ENCODE results near the gene SERPINB10. TPM values are rescaled to one million over a fixed set of nuclear protein-coding genes. Genes with fewer than 3 reads are reported as not detected.
A peak's percentile ranks its signal among the peaks of the same experiment; 100 is the strongest.
"Not testable (repeated sequence)": the region's sequence is repeated elsewhere in the genome, so short reads cannot be mapped to it uniquely, and the experiment has no call there.

Gene SERPINB10
- total and polyA plus RNA-seq, 2 donors from 2014 or later, result not detected

GRCh38 chr18:63940008-63940407 lies 32.2 kb downstream of the SERPINB10 start:
- FAIRE-seq, result no peak
- H3K9ac ChIP-seq (ENCODE audit: low read length in 3 of 3), result no peak overlapping the region

GRCh38 chr18:63940543-63941050 lies 32.8 kb downstream of the SERPINB10 start:
- H3K27ac ChIP-seq (ENCODE audit: low read depth in 2 of 2, low read length in 2 of 2); FAIRE-seq; H3K4me1 ChIP-seq (ENCODE audit: control insufficient read depth in 2 of 3, insufficient read depth in 2 of 3, low read depth in 1 of 3, low read length in 3 of 3); H3K4me3 ChIP-seq (ENCODE audit: low read length in 3 of 3); H3K36me3 ChIP-seq (ENCODE audit: control insufficient read depth in 2 of 3, insufficient read depth in 3 of 3, low read length in 3 of 3); DNase-seq; H3K9ac ChIP-seq (ENCODE audit: low read length in 3 of 3); H3K9me3 ChIP-seq (ENCODE audit: control insufficient read depth in 2 of 3, insufficient read depth in 1 of 3, low read length in 3 of 3); intact Hi-C loops (cut with DNase I); H3K27me3 ChIP-seq (ENCODE audit: control insufficient read depth, insufficient read depth, low read length): not testable (repeated sequence)

More at GRCh38 chr18:63940008-63940407, 32.2 kb downstream of the SERPINB10 start:
- intact Hi-C loops (cut with DNase I), result no loop called here
- H3K27ac ChIP-seq (ENCODE audit: low read depth in 2 of 2, low read length in 2 of 2), result no peak overlapping the region
- H3K4me3 ChIP-seq (ENCODE audit: low read length in 3 of 3), result no peak overlapping the region
- no peaks in the 10 kb centered on the region for H3K36me3 ChIP-seq (ENCODE audit: control insufficient read depth in 2 of 3, insufficient read depth in 3 of 3, low read length in 3 of 3)
- H3K4me1 ChIP-seq (ENCODE audit: control insufficient read depth in 2 of 3, insufficient read depth in 2 of 3, low read depth in 1 of 3, low read length in 3 of 3), result no peaks in the 10 kb centered on the region
- DNase-seq, result no peak
- TF ChIP-seq CTCF (IDR thresholded peaks at IDR 0.05; ENCODE audit: borderline replicate concordance, extremely low read depth, insufficient read depth), result no peak
- no peaks in the 10 kb centered on the region for H3K27me3 ChIP-seq (ENCODE audit: control insufficient read depth, insufficient read depth, low read length)
- H3K9me3 ChIP-seq (ENCODE audit: control insufficient read depth in 2 of 3, insufficient read depth in 1 of 3, low read length in 3 of 3), result no peaks in the 10 kb centered on the region

- Histone ChIP-seq H3K4me1 (ENCODE audit: control insufficient read depth in 2 of 3, insufficient read depth in 2 of 3, low read depth in 1 of 3, low read length in 3 of 3) (no peaks in the 10 kb centered on the region), H3K9me3 (ENCODE audit: control insufficient read depth in 2 of 3, insufficient read depth in 1 of 3, low read length in 3 of 3) (no peaks in the 10 kb centered on the region), H3K9ac (ENCODE audit: low read length in 3 of 3) (no peak overlapping the region), H3K27me3 (ENCODE audit: control insufficient read depth, insufficient read depth, low read length) (no peaks in the 10 kb centered on the region), H3K4me3 (ENCODE audit: low read length in 3 of 3) (no peak overlapping the region), H3K27ac (ENCODE audit: low read depth in 2 of 2, low read length in 2 of 2) (no peak overlapping the region), H3K36me3 (ENCODE audit: control insufficient read depth in 2 of 3, insufficient read depth in 3 of 3, low read length in 3 of 3) (no peaks in the 10 kb centered on the region)
- no peak for TF ChIP-seq CTCF (IDR thresholded peaks at IDR 0.05; ENCODE audit: borderline replicate concordance, extremely low read depth, insufficient read depth)
- intact Hi-C loops (cut with DNase I), result no loop called here
- DNase-seq (no peak), FAIRE-seq (no peak)
These were observed 39.5 kb downstream of the SERPINB10 start for GRCh38 chr18:63947051-63947790.

GRCh38 chr18:63949068-63949737 lies 41.4 kb downstream of the SERPINB10 start, which contains the start of gene HMSD:
HMSD (plus strand) TSS chr18:63949301; CDS start chr18:63953456, 4,155 bp downstream.
- H3K9me3 ChIP-seq (ENCODE audit: control insufficient read depth in 2 of 3, insufficient read depth in 1 of 3, low read length in 3 of 3), result no peaks in the 10 kb centered on the region
- H3K27me3 ChIP-seq (ENCODE audit: control insufficient read depth, insufficient read depth, low read length), result no peaks in the 10 kb centered on the region
- no peak within 1 kb of the TSS for H3K4me3 ChIP-seq (ENCODE audit: low read length in 3 of 3)
- no peaks in the 10 kb centered on the region for H3K4me1 ChIP-seq (ENCODE audit: control insufficient read depth in 2 of 3, insufficient read depth in 2 of 3, low read depth in 1 of 3, low read length in 3 of 3)
- FAIRE-seq, result no peak
- H3K9ac ChIP-seq (ENCODE audit: low read length in 3 of 3), result no peak within 1 kb of the TSS
- H3K36me3 ChIP-seq (ENCODE audit: control insufficient read depth in 2 of 3, insufficient read depth in 3 of 3, low read length in 3 of 3), result no peaks in the 10 kb centered on the region
- TF ChIP-seq CTCF (IDR thresholded peaks at IDR 0.05; ENCODE audit: borderline replicate concordance, extremely low read depth, insufficient read depth), result peak; percentile 3
- peak; percentile 60 to 83 (median 61) for DNase-seq
- intact Hi-C loops (cut with DNase I), result no loop called here
- no peak within 1 kb of the TSS for H3K27ac ChIP-seq (ENCODE audit: low read depth in 2 of 2, low read length in 2 of 2)

All from kidney (tissue), 14 donors.